ENCODE results near the gene CREB1.

DNA sequence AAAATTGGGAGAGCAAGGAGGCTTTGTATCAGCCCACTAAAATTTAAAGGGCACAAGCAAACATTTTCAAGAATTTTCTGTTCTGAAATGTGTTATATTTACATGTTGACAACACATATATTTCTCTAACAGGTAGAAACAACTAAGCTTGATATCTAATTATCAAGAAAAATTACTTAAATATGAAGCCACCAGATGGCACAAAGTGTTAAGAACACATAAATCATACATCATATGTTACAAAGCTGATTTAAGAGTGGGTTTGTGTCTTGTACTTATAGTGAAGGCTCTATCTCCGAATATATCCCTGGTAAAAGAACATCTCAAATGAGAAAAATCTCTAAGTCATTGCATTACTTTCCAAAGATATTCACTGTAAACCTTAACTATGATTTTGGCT, 19.6 kb upstream of the CREB1 start:
- no peak for TF ChIP-seq EZH2 (IDR thresholded peaks at IDR 0.05)
- no peak for TF ChIP-seq POLR2AphosphoS5 (IDR thresholded peaks at IDR 0.05; ENCODE audit: borderline replicate concordance, low read depth, low read length)
